H1 (cell line): ENCODE results near the gene HECTD3. TPM values are rescaled to one million over a fixed set of nuclear protein-coding genes. Genes with fewer than 3 reads are reported as not detected.

Source experiments
- polyA plus RNA-seq, 7 experiments: library from polyadenylated mRNA; depleted of rRNA in 3 of 7; stranded (reverse) in 5 of 7; unstranded in 2 of 7; fragments of >200 nt in 5 of 7; fragments of 200-250 nt in 2 of 7; gene quantifications; 1 replicate in 5 of 7; 2 replicates in 1 of 7; 4 replicates in 1 of 7; pipeline versions ENCODE4 v1.2.1 to v1.2.3, GENCODE V29; 2011 to 2013; ENCODE audit warnings: missing spikeins in 2 of 7, mixed read lengths in 2 of 7
- total RNA-seq: library from RNA; stranded (reverse); fragmentation: NEBNext Ultra II Directional; extraction: Animal tissue kit (Norgen Biotek cat#: 25700); gene quantifications from 2 replicates; pipeline ENCODE4 v1.2.1, GENCODE V29; 2021
- TF ChIP-seq, protein P1 (sequence below): IDR thresholded peaks from 2 replicates; pipeline ENCODE4 v1.6.1; 2011; ENCODE audit warnings: low read depth, mild to moderate bottlenecking, low read length; ENCODE audit not compliant: insufficient read depth

Gene HECTD3
- total and polyA plus RNA-seq, 2 of the 8 experiments (the other 6 are each of a cell fraction or from before 2014, with no cell fraction given): 32.9 to 52.7 TPM

DNA sequence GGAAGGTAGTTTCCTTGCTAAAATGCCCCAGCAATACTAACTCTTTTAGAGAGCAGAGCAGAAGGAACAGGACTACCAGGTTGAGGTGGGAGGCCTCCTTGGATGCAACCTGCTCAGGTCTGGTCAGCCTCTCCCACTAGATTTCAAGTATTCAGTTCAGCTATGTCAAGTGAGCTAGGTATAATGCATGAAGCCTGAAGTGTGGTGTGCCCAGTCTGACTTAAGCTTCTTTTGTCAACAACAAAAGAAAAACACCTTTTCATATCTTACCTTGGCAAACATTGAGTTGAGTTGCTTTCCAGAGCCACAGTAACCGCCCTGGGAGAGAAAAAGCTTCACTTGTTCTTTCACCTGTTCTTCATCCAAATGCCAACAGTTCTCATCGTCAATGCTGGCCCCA, 48.7 kb upstream of the HECTD3 start (continued):
- TF ChIP-seq, protein P1, sequence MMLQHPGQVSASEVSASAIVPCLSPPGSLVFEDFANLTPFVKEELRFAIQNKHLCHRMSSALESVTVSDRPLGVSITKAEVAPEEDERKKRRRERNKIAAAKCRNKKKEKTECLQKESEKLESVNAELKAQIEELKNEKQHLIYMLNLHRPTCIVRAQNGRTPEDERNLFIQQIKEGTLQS: no peak
